ENCODE measurements around the gene NDUFB10.

DNA sequence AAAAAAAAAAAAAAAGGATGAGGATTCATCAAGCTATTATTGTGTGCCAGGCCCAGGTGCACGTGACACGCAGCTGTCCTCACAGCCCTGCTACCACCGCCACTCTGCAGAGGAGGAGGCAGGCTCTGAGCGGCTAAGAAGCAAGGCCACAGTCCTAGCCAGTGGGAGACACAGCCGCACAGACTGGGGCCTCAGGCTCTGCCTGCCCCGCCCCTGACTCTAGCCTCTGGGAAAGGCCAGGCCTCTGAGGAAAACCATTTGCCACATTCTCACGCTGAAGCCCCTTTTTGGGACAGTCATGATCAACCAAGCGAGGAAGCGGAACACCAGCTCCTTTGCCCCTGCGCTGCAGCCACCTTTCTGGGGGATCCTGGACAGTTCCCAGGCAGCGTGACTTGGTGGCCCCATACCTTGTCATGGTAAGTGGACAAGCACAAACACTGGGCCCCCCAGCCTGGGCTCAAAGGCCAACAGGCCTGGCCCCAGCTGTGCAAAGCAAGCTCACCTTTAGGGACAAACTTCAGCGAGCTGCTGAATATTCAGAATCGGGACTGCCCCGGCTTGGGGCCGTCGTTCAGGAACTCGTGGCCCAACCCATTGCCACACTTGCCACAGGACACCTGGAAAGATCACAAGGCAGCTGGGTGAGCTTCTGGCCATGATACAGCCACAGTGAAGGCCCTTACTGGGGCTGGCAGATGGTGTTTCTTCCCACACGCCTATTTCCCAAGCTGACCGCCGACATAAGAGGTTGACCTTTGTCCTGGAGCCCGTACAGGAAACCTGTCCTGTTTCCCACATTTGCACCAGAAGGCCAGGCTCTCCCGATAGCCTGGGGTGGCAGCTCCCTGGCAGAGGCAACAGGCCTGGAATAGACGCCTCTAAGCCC lies 18.8 kb upstream of the NDUFB10 start:
- no peak for TF ChIP-seq POLR2A (IDR thresholded peaks at IDR 0.05)
- TF ChIP-seq, protein P1, sequence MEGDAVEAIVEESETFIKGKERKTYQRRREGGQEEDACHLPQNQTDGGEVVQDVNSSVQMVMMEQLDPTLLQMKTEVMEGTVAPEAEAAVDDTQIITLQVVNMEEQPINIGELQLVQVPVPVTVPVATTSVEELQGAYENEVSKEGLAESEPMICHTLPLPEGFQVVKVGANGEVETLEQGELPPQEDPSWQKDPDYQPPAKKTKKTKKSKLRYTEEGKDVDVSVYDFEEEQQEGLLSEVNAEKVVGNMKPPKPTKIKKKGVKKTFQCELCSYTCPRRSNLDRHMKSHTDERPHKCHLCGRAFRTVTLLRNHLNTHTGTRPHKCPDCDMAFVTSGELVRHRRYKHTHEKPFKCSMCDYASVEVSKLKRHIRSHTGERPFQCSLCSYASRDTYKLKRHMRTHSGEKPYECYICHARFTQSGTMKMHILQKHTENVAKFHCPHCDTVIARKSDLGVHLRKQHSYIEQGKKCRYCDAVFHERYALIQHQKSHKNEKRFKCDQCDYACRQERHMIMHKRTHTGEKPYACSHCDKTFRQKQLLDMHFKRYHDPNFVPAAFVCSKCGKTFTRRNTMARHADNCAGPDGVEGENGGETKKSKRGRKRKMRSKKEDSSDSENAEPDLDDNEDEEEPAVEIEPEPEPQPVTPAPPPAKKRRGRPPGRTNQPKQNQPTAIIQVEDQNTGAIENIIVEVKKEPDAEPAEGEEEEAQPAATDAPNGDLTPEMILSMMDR (IDR thresholded peaks at IDR 0.05) = no peak
